ENCODE results near the gene HGS.

Gene HGS

DNA sequence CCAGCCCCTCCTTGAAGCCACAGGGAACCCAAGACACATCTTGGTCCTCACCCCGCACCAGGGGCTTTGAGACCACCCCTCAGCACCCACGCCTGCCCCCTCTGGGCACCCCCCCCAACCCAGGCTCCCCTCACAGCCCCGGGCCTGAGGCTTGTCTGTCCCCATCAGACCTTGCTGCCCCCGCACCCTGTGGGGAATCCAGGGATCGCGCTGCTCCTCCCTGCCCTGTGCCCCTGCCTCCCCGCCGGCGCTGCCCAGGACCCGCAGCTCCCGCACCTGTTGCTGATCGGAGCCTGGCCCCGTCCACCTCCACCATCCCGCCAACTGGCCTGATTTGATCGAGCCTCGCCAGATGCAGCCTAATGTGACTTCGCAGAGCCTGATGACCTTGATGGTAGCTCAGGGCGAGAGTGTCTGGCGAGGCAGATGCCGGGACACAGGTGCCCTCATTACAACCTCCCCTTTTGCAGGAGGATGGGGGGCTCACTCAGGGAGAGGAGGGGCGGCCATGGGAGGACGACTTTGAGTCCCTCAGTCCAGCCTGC, 57.3 kb downstream of the HGS start:
- DNase-seq (ENCODE audit: low spot score), result no peak

DNA sequence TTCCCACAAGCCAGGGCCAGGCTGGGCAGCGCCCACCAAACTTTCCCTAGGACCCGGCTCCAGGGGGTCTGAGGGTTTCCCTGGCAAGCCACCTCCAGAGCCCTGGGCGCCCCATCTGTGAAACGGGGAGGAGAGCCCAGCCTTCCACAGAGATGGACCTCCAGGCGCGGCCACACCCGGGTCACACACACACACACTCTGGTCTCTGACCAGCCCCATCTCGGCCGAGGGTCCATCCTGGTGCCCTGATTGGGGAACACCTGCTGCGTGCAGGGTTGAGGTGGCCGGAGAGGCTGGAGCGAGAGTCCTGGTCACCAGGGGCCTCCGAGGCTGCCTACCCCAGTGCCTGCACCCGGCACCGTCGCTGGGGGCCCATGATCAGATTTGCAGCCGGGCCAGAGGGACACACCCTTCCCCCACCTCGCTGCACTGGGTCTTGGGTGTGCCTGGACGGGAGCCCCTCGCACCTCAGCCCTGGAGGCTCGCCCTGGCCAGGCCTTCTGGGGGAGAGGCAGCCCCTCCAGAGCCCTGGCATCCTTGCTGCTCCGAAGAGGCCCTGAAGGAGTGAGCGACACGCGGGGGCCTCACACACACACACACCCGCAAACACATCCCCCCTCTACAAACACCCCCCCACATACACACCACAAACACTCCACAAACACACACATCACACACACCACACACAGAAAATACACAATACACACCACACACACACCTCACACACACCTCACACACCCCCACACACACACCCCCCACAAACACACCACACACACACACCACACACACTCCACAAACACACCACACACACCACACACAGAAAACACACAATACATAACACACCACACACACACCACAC, 58.0 kb downstream of the HGS start:
- DNase-seq (ENCODE audit: low spot score), result peak; percentile 34
